HepG2 (cell line): ENCODE results near the gene GALNT10. TPM values are rescaled to one million over a fixed set of nuclear protein-coding genes. Genes with fewer than 3 reads are reported as not detected.

Source experiments
- ATAC-seq: fragments of 200-7000 bp; cut with Tn5 transposase; 3 replicates; pipeline ENCODE4 v1.9.1; 2020; ENCODE audit warnings: mild to moderate bottlenecking, moderate library complexity
- BruUV-seq: library from RNA; stranded (reverse); fragments of 400-500 nt; replicated peaks from 2 replicates; lab custom pipeline; 2021; lab: Mats Ljungman, UMichigan
- CTCF ChIA-PET: fragments of 300-600 bp; formaldehyde crosslinking; extraction: SDS; loops from one replicate; lab custom pipeline; 2021; ENCODE audit warnings: low total read pairs, inconsistent platforms, low intra/inter-chr PET ratio; lab: Yijun Ruan, JAX
- POLR2A ChIA-PET: fragments of 350-600 bp; sonication (Branson Sonifier 250); formaldehyde crosslinking; loops from one replicate; lab custom pipeline; 2020; ENCODE audit warnings: antibody characterized with exemption, inconsistent platforms; lab: Yijun Ruan, JAX
- DNase-seq: peaks from one replicate; pipeline ENCODE4 v3.0.0-alpha.2; 2015; ENCODE audit warnings: low spot score
- FAIRE-seq: peaks from 3 replicates; lab custom pipeline; 2011; peaks lifted over from hg19 to GRCh38; lab: Jason Lieb, UNC
- H2AFZ ChIP-seq: one replicate; pipeline ENCODE4 v1.6.1; 2011; ENCODE audit warnings: low read length, inconsistent platforms
- H3K27ac ChIP-seq: fragments of 300-600 bp; 3 replicates; pipeline ENCODE4 v1.8.0; 2011; ENCODE audit warnings: mixed run types, mild to moderate bottlenecking, mixed read lengths, low read length, inconsistent platforms; ENCODE audit not compliant: insufficient read depth; ENCODE audit errors: extremely low read length
- H3K27me3 ChIP-seq, 2 experiments: fragments of 200-600 bp in 1 of 2; 2 replicates in 1 of 2; 3 replicates in 1 of 2; pipeline versions ENCODE4 v1.6.0 to v1.8.0; 2011; ENCODE audit warnings: low read length in 2 of 2, mild to moderate bottlenecking in 2 of 2, moderate library complexity in 2 of 2, inconsistent platforms in 1 of 2; ENCODE audit not compliant: insufficient read depth in 2 of 2, control insufficient read depth in 1 of 2
- H3K36me3 ChIP-seq, 2 experiments: fragments of 200-600 bp in 1 of 2; replicated peaks in 1 of 2; 2 replicates in 1 of 2; 3 replicates in 1 of 2; pipeline versions ENCODE4 v1.5.1 to v1.8.0; 2011; ENCODE audit warnings: low read length in 2 of 2, inconsistent platforms in 1 of 2; ENCODE audit not compliant: insufficient read depth in 2 of 2, control insufficient read depth in 1 of 2
- H3K4me1 ChIP-seq: 2 replicates; pipeline ENCODE4 v1.5.1; 2012; ENCODE audit warnings: low read length, inconsistent platforms; ENCODE audit not compliant: insufficient read depth
- H3K4me2 ChIP-seq: 2 replicates; pipeline ENCODE4 v1.6.0; 2011; ENCODE audit warnings: low read depth, low read length, inconsistent platforms
- H3K4me3 ChIP-seq, 3 experiments: fragments of 200-600 bp in 1 of 3; sonication (generic), shearing (Covaris generic) in 1 of 3; replicated peaks in 1 of 3; 2 replicates each; pipeline ENCODE4 v1.5.1; 2011 to 2016; ENCODE audit warnings: low read length in 3 of 3, inconsistent platforms in 2 of 3, low read depth in 2 of 3, mild to moderate bottlenecking in 2 of 3, control low read depth in 1 of 3, mixed read lengths in 1 of 3; ENCODE audit not compliant: insufficient read depth in 1 of 3
- H3K79me2 ChIP-seq: one replicate; pipeline ENCODE4 v1.6.1; 2011; ENCODE audit warnings: low read length, inconsistent platforms; ENCODE audit not compliant: insufficient read depth
- H3K9ac ChIP-seq: 2 replicates; pipeline ENCODE4 v1.6.0; 2011; ENCODE audit warnings: mild to moderate bottlenecking, low read depth, low read length, inconsistent platforms; ENCODE audit not compliant: insufficient read depth
- H3K9me3 ChIP-seq: 2 replicates; pipeline ENCODE4 v1.5.1; 2012; ENCODE audit warnings: mild to moderate bottlenecking, low read length
- H4K20me1 ChIP-seq: 2 replicates; pipeline ENCODE4 v1.6.0; 2011; ENCODE audit warnings: inconsistent platforms, mild to moderate bottlenecking, low read length, moderate library complexity; ENCODE audit not compliant: insufficient read depth
- AHR ChIP-seq: IDR thresholded peaks from 2 replicates; pipeline ENCODE4 v1.6.1; 2018; ENCODE audit warnings: missing genetic modification reagents, missing compliant biosample characterization
- BCL6 ChIP-seq: IDR thresholded peaks from 2 replicates; pipeline ENCODE4 v1.6.1; 2016; ENCODE audit warnings: missing genetic modification reagents, missing compliant biosample characterization
- DNMT1 ChIP-seq: sonication (generic); formaldehyde crosslinking; IDR thresholded peaks from 2 replicates; pipeline ENCODE4 v1.5.1; 2020; ENCODE audit warnings: mild to moderate bottlenecking, missing genetic modification reagents
- ELF1 ChIP-seq: sonication (generic); formaldehyde crosslinking; IDR thresholded peaks from 2 replicates; pipeline ENCODE4 v1.4.0; 2020; ENCODE audit warnings: missing genetic modification reagents
- KAT2B ChIP-seq: fragments of 150-350 bp; IDR thresholded peaks from 2 replicates; pipeline ENCODE4 v1.6.1; 2014; ENCODE audit warnings: low read depth, low read length, borderline replicate concordance
- SYNCRIP ChIP-seq: fragments of 200-400 bp; formaldehyde crosslinking; IDR thresholded peaks from 2 replicates; pipeline ENCODE4 v1.6.1; 2018; ENCODE audit warnings: mild to moderate bottlenecking, low read depth, low read length; ENCODE audit not compliant: insufficient read depth
- WIZ ChIP-seq: sonication (generic); formaldehyde crosslinking; IDR thresholded peaks from 2 replicates; pipeline ENCODE4 v1.5.1; 2020; ENCODE audit warnings: mild to moderate bottlenecking, missing genetic modification reagents
- ZNF160 ChIP-seq: sonication (generic); formaldehyde crosslinking; IDR thresholded peaks from 2 replicates; pipeline ENCODE4 v1.8.0; 2022; ENCODE audit warnings: mild to moderate bottlenecking, inconsistent platforms, missing genetic modification reagents
- ZNF589 ChIP-seq: sonication (generic); formaldehyde crosslinking; conservative IDR thresholded peaks from 2 replicates; pipeline ENCODE4 v1.8.0; 2022; ENCODE audit warnings: mild to moderate bottlenecking, moderate library complexity, missing genetic modification reagents
- ZNF605 ChIP-seq: sonication (generic); formaldehyde crosslinking; IDR thresholded peaks from 2 replicates; pipeline ENCODE4 v1.8.0; 2022; ENCODE audit warnings: mild to moderate bottlenecking, missing genetic modification reagents
- ZNF7 ChIP-seq: IDR thresholded peaks from 2 replicates; pipeline ENCODE4 v1.6.1; 2016; ENCODE audit warnings: missing biosample characterization, missing genetic modification reagents
- ZSCAN20 ChIP-seq: sonication (generic); formaldehyde crosslinking; IDR thresholded peaks from 2 replicates; pipeline ENCODE4 v1.4.0; 2020; ENCODE audit warnings: missing genetic modification reagents, mild to moderate bottlenecking, borderline replicate concordance
- ZZZ3 ChIP-seq: sonication (generic); formaldehyde crosslinking; IDR thresholded peaks from 2 replicates; pipeline ENCODE4 v1.4.0; 2020; ENCODE audit warnings: missing genetic modification reagents, mild to moderate bottlenecking, borderline replicate concordance
- WGBS: methylation state at CpG from one replicate; pipeline ENCODE4 v1.1.6; 2017; ENCODE audit warnings: low lambda C conversion rate; 5-methylcytosine and 5-hydroxymethylcytosine counted together
- in situ Hi-C: cut with HindIII; loops from 2 replicates; pipeline ENCODE4 v1.10.0; 2017; ENCODE audit warnings: low pct_unique_long_range_greater_than_20kb; ENCODE audit not compliant: extremely low pct_ligation_motif_present
- intact Hi-C: fragments of 100-400 bp; cut with micrococcal nuclease; formaldehyde crosslinking; loops from one replicate; pipeline ENCODE4 v1.10.0; 2022; ENCODE audit not compliant: unreplicated experiment
- polyA plus RNA-seq, 8 experiments: library from polyadenylated mRNA; depleted of rRNA in 3 of 8; stranded (reverse) in 7 of 8; unstranded in 1 of 8; fragments of >200 nt; fragmentation: Illumina TruSeq in 4 of 8; extraction: Trizol in 4 of 8; gene quantifications; 2 replicates each; pipeline versions ENCODE4 v1.2.1 to v1.2.3, GENCODE V29; 2011 to 2016; ENCODE audit warnings: low read depth in 4 of 8, missing spikeins in 1 of 8, mixed read lengths in 1 of 8; ENCODE audit not compliant: insufficient read depth in 1 of 8
- total RNA-seq, 5 experiments: library from RNA; depleted of rRNA; stranded (reverse); fragments of >200 nt; fragmentation: Illumina TruSeq; extraction: Trizol; gene quantifications; 2 replicates each; pipeline ENCODE4 v1.2.3, GENCODE V29; 2016; ENCODE audit warnings: low read depth in 1 of 5

GALNT10 gene
- total and polyA plus RNA-seq, 2 of the 13 experiments (the other 11 are each of a cell fraction or from before 2014, with no cell fraction given) = 8.1 to 11.2 TPM

DNA sequence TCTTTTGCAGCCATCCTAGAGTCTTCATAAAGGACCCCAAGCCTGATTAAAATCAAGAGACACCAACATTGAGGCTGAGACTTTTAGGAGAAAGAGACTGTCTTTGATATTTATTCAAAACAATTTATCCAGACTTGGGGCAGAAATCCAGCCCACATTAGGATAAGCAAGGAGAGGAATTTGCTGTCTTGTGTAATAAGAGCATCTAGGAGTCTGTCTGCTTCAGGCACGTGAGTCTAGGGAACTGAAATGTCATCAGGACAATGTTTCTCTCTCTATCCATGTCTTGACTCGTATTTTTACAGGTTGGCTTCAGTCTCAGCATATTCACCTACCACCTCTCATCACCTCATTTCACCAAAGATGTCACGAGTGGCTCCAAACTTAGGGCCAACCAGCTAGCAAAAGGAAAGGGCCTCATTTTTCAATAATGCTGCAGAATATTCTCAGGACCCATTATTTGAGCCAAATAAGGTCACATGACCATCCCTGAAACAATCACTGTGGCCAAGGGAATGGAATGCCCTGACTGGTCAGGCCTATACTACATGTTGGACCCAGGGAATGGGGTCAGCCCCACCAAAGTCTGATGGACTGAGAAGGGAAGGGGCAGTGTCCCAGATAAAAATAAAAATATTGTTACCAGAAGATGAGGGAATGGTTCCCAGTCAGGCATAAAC lies 184.9 kb downstream of the GALNT10 start:
- TF ChIP-seq WIZ (CRISPR knock-in tag) = no peak
- TF ChIP-seq ZNF7 (CRISPR knock-in tag) = no peak
- no peak for TF ChIP-seq ZZZ3 (CRISPR knock-in tag)
- no peak for TF ChIP-seq SYNCRIP
- TF ChIP-seq ZNF589 (CRISPR knock-in tag) = no peak
- TF ChIP-seq AHR = no peak
- TF ChIP-seq ZNF160 = no peak
- TF ChIP-seq ELF1 (CRISPR knock-in tag) = no peak
- no peak for TF ChIP-seq BCL6
- no peak for TF ChIP-seq KAT2B
- no peak for TF ChIP-seq DNMT1 (CRISPR knock-in tag)
- TF ChIP-seq ZSCAN20 (CRISPR knock-in tag) = no peak
- TF ChIP-seq ZNF605 (CRISPR knock-in tag) = no peak
- CTCF ChIA-PET = no interaction called here
- no peaks in the 10 kb centered on the region for H3K9me3 ChIP-seq
- no TSS peak for BruUV-seq
- DNase-seq = no peak
- POLR2A ChIA-PET = no interaction called here
- intact Hi-C loops = no loop called here
- peaks cover 0 to 2% of the 10 kb centered on the region in 2 experiments; a peak in 2 of 5 replicates for H3K36me3 ChIP-seq
- in situ Hi-C loops = no loop called here
- H3K4me3 ChIP-seq = no peak overlapping the region
- 82% methylated on average over 3 of the region's 3 CpGs for WGBS
- no peak overlapping the region for H2AFZ ChIP-seq
- no peak for ATAC-seq
- H3K27ac ChIP-seq = no peak overlapping the region
- no peaks in the 10 kb centered on the region for H4K20me1 ChIP-seq
- no peaks in the 10 kb centered on the region for H3K79me2 ChIP-seq
- H3K9ac ChIP-seq = no peak overlapping the region
- H3K4me2 ChIP-seq = no peak overlapping the region
- H3K4me1 ChIP-seq = no peaks in the 10 kb centered on the region
- FAIRE-seq = no peak
- no peaks in the 10 kb centered on the region for H3K27me3 ChIP-seq
